HG03469 (cell line): ENCODE data around the gene TBL1X.
"Not testable (repeated sequence)": the region's sequence is repeated elsewhere in the genome, so short reads cannot be mapped to it uniquely, and the experiment has no call there.

Experiments
- ATAC-seq: cut with Tn5 transposase; IDR thresholded peaks from one replicate; pipeline ENCODE4 v1.9.1; 2021; ENCODE audit warnings: mild to moderate bottlenecking, moderate library complexity, moderate number of reproducible peaks; ENCODE audit not compliant: unreplicated experiment

Gene TBL1X

GRCh38 chrX:9464435-9465371 lies at the start of gene TBL1X:
TBL1X (plus strand) TSS chrX:9465058; CDS start chrX:9653587, 188,529 bp downstream.
- ATAC-seq, result no peak

GRCh38 chrX:9416562-9417348 lies 48.1 kb upstream of the TBL1X start:
- no peak for ATAC-seq

GRCh38 chrX:9418262-9418661 lies 46.6 kb upstream of the TBL1X start:
- ATAC-seq, result no peak

GRCh38 chrX:9420275-9421265 lies 44.3 kb upstream of the TBL1X start:
- ATAC-seq, result no peak

- ATAC-seq, result no peak
Measured at GRCh38 chrX:9429767-9430166, 35.1 kb upstream of the TBL1X start.

- ATAC-seq, result no peak
Measured at GRCh38 chrX:9430346-9430921, 34.4 kb upstream of the TBL1X start.

- no peak for ATAC-seq
Measured at GRCh38 chrX:9431281-9431680, 33.6 kb upstream of the TBL1X start.

GRCh38 chrX:9433596-9433995 lies 31.3 kb upstream of the TBL1X start:
- ATAC-seq, result no peak

- ATAC-seq, result no peak
Measured at GRCh38 chrX:9434051-9434550, 30.8 kb upstream of the TBL1X start.

- ATAC-seq, result not testable (repeated sequence)
Measured at GRCh38 chrX:9435086-9435485, 29.8 kb upstream of the TBL1X start.

- no peak for ATAC-seq
Measured at GRCh38 chrX:9436812-9437211, 28.0 kb upstream of the TBL1X start.

- no peak for ATAC-seq
Measured at GRCh38 chrX:9438933-9439494, 25.8 kb upstream of the TBL1X start.

- ATAC-seq, result no peak
Measured at GRCh38 chrX:9440116-9440844, 24.6 kb upstream of the TBL1X start.

GRCh38 chrX:9442056-9442455 lies 22.8 kb upstream of the TBL1X start:
- ATAC-seq, result no peak

- no peak for ATAC-seq
Measured at GRCh38 chrX:9443327-9443726, 21.5 kb upstream of the TBL1X start.

- no peak for ATAC-seq
Measured at GRCh38 chrX:9447906-9448305, 17.0 kb upstream of the TBL1X start.

GRCh38 chrX:9456250-9457074 lies 8.4 kb upstream of the TBL1X start:
- no peak for ATAC-seq

GRCh38 chrX:9458034-9458433 lies 6.8 kb upstream of the TBL1X start:
- not testable (repeated sequence) for ATAC-seq
